Stimulated activated CD4-positive, alpha-beta T cell treated with anti-CD3 and anti-CD28 coated beads, Interleukin-1b, Interleukin-23, amount 100 ng/mL, for 24 hours (primary cell): ENCODE data around the gene C20orf141.
A peak's percentile ranks its signal among the peaks of the same experiment; 100 is the strongest.
"Not testable (repeated sequence)": the region's sequence is repeated elsewhere in the genome, so short reads cannot be mapped to it uniquely, and the experiment has no call there.

Source experiments
- DNase-seq, 4 experiments: peaks; one replicate each; pipeline ENCODE4 v3.0.0-alpha.2; 2020; ENCODE audit warnings: low read depth in 4 of 4, low spot score in 1 of 4

The C20orf141 gene

GRCh38 chr20:2820084-2820895 lies 5.5 kb downstream of the C20orf141 start:
- no peak for DNase-seq

- no peak for DNase-seq
Measured at GRCh38 chr20:2820896-2821869, 6.4 kb downstream of the C20orf141 start.

GRCh38 chr20:2822073-2822472 lies 7.3 kb downstream of the C20orf141 start:
- no peak for DNase-seq

- DNase-seq = no peak
Measured at GRCh38 chr20:2825761-2826160, 11.0 kb downstream of the C20orf141 start.

- no peak for DNase-seq
Measured at GRCh38 chr20:2826655-2827054, 11.9 kb downstream of the C20orf141 start.

- DNase-seq = no peak
Measured at GRCh38 chr20:2829376-2829775, 14.6 kb downstream of the C20orf141 start.

GRCh38 chr20:2831206-2831605 lies 16.4 kb downstream of the C20orf141 start:
- not testable (repeated sequence) for DNase-seq

- DNase-seq = no peak
Measured at GRCh38 chr20:2833761-2834160, 19.0 kb downstream of the C20orf141 start.

GRCh38 chr20:2834401-2835110 lies 19.8 kb downstream of the C20orf141 start:
- DNase-seq = no peak

- DNase-seq = no peak
Measured at GRCh38 chr20:2835331-2835796, 20.6 kb downstream of the C20orf141 start.

GRCh38 chr20:2836035-2836434 lies 21.2 kb downstream of the C20orf141 start:
- no peak for DNase-seq

- no peak for DNase-seq
Measured at GRCh38 chr20:2837221-2837960, 22.6 kb downstream of the C20orf141 start.

- DNase-seq = no peak
Measured at GRCh38 chr20:2838170-2838797, 23.5 kb downstream of the C20orf141 start.

- DNase-seq = no peak
Measured at GRCh38 chr20:2838847-2839671, 24.3 kb downstream of the C20orf141 start.

- DNase-seq = no peak
Measured at GRCh38 chr20:2839732-2840137, 24.9 kb downstream of the C20orf141 start.

- peak; percentile 70 to 82 (median 76) for DNase-seq
Measured at GRCh38 chr20:2840138-2840966, 25.6 kb downstream of the C20orf141 start, which contains the start of the genes PCED1A and VPS16. PCED1A (minus strand) TSS chr20:2840655; CDS start chr20:2839912, 743 bp downstream. VPS16 (plus strand) TSS chr20:2840745; CDS start chr20:2840775, 30 bp downstream.

GRCh38 chr20:2840967-2841531 lies 26.3 kb downstream of the C20orf141 start:
- DNase-seq = peak in 1 of 4 experiments; percentile 26

GRCh38 chr20:2845607-2846006 lies 30.8 kb downstream of the C20orf141 start:
- DNase-seq = no peak
